Posterior vena cava (tissue), 2 donors: ENCODE data around the gene PRSS53. TPM values are rescaled to one million over a fixed set of nuclear protein-coding genes. Genes with fewer than 3 reads are reported as not detected.

Experiments used
- DNase-seq: peaks from one replicate; pipeline ENCODE4 v3.0.0-alpha.2; 2020; ENCODE audit warnings: low spot score
- intact Hi-C, 2 donors: fragments of 100-400 bp; cut with DNase I; formaldehyde crosslinking; loops; one replicate each; pipeline versions ENCODE4 v1.14.1 to v1.14.2; 2022 to 2023
- total RNA-seq, 2 donors: library from RNA; stranded (reverse); fragmentation: NEBNext Ultra II Directional; extraction: Animal tissue kit (Norgen Biotek cat#: 25700); gene quantifications; one replicate each; pipeline ENCODE4 v1.2.1, GENCODE V29; 2021
- donor health status: DM: yes; HTN: yes; CAD: no.
- donor health status: DM: yes; HTN: yes; CAD: no.

PRSS53 gene
- total RNA-seq, 2 donors from 2014 or later: 1.5 to 3.5 TPM

- intact Hi-C loops: no loop called here
These were observed 37.1 kb upstream of the PRSS53 start for GRCh38 chr16:31125844-31126243.

GRCh38 chr16:31120129-31120528, 31.4 kb upstream of the PRSS53 start:
- DNase-seq: no peak
- intact Hi-C loops: no loop called here

More at GRCh38 chr16:31125844-31126243, 37.1 kb upstream of the PRSS53 start:
- no peak for DNase-seq

- intact Hi-C loops: no loop called here
- DNase-seq: no peak
These were observed 29.7 kb upstream of the PRSS53 start for GRCh38 chr16:31118223-31119155.

GRCh38 chr16:31117384-31118222, 28.9 kb upstream of the PRSS53 start, which contains the start of gene KAT8:
KAT8 (plus strand) TSS chr16:31117664; CDS start chr16:31117682, 18 bp downstream.
- peak; percentile 99 for DNase-seq
- intact Hi-C loops: no loop called here

GRCh38 chr16:31114468-31114867, 25.7 kb upstream of the PRSS53 start:
- intact Hi-C loops: no loop called here
- no peak for DNase-seq

- DNase-seq: no peak
- intact Hi-C loops: no loop called here
These were observed 24.7 kb upstream of the PRSS53 start for GRCh38 chr16:31113121-31114120.

GRCh38 chr16:31112711-31113110, 24.0 kb upstream of the PRSS53 start:
- intact Hi-C loops: no loop called here

GRCh38 chr16:31111881-31112466, 23.2 kb upstream of the PRSS53 start:
- intact Hi-C loops: no loop called here
- no peak for DNase-seq

More at GRCh38 chr16:31112711-31113110, 24.0 kb upstream of the PRSS53 start:
- no peak for DNase-seq

GRCh38 chr16:31110106-31111034, 21.6 kb upstream of the PRSS53 start:
- intact Hi-C loops: no loop called here
- DNase-seq: no peak

GRCh38 chr16:31109622-31110021, 20.9 kb upstream of the PRSS53 start:
- intact Hi-C loops: no loop called here
- DNase-seq: no peak

GRCh38 chr16:31108794-31109558, 20.2 kb upstream of the PRSS53 start:
- intact Hi-C loops: no loop called here
- DNase-seq: no peak

- intact Hi-C loops: no loop called here
- DNase-seq: peak; percentile 94
These were observed 19.5 kb upstream of the PRSS53 start, which contains the start of gene BCKDK for GRCh38 chr16:31108035-31108793. BCKDK (plus strand) TSS chr16:31108386; CDS start chr16:31109224, 838 bp downstream.

- no peak for DNase-seq
- intact Hi-C loops: no loop called here
These were observed 18.7 kb upstream of the PRSS53 start for GRCh38 chr16:31107465-31107867.

- DNase-seq: no peak
- intact Hi-C loops: no loop called here
These were observed 18.0 kb upstream of the PRSS53 start for GRCh38 chr16:31106509-31107464.
